ENCODE data around the gene KRTAP2-3.

DNA sequence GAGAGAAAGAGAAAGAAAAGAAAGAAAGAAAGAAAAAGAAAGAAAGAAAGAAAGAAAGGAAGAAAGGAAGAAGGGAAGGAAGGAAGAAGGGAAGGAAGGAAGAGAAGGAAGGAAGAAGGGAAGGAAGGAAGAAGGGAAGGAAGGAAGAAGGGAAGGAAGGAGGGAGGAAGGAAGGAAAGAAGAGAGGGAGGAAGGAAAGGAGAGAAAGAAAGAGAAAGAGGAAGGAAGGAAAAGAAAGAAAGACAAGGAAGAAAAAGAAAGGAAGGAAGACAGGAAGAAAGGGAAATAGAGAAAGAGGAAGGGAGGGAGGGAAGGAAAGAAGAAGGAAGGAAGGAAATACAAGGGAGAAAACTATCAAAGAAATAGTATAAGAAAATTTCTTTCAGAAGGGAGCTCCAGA is 16.9 kb upstream of the KRTAP2-3 start:
- TF ChIP-seq, protein P1, sequence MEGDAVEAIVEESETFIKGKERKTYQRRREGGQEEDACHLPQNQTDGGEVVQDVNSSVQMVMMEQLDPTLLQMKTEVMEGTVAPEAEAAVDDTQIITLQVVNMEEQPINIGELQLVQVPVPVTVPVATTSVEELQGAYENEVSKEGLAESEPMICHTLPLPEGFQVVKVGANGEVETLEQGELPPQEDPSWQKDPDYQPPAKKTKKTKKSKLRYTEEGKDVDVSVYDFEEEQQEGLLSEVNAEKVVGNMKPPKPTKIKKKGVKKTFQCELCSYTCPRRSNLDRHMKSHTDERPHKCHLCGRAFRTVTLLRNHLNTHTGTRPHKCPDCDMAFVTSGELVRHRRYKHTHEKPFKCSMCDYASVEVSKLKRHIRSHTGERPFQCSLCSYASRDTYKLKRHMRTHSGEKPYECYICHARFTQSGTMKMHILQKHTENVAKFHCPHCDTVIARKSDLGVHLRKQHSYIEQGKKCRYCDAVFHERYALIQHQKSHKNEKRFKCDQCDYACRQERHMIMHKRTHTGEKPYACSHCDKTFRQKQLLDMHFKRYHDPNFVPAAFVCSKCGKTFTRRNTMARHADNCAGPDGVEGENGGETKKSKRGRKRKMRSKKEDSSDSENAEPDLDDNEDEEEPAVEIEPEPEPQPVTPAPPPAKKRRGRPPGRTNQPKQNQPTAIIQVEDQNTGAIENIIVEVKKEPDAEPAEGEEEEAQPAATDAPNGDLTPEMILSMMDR (IDR thresholded peaks at IDR 0.05; ENCODE audit: poor library complexity, severe bottlenecking): no peak
- TF ChIP-seq EZH2 (IDR thresholded peaks at IDR 0.05; ENCODE audit: borderline replicate concordance, insufficient read depth, low read length, poor library complexity, severe bottlenecking): no peak
- TF ChIP-seq EP300 (conservative IDR thresholded peaks at IDR 0.05; ENCODE audit: poor library complexity, severe bottlenecking): no peak
- TF ChIP-seq REST (IDR thresholded peaks at IDR 0.05; ENCODE audit: borderline replicate concordance): no peak
- no peak for TF ChIP-seq POLR2AphosphoS5 (IDR thresholded peaks at IDR 0.05)
